Adrenal gland (tissue), 5 donors: ENCODE data around the gene MTNR1A.

Experiments
- CTCF ChIP-seq, 6 experiments: fragments of 450-650 bp in 4 of 6; fragments of 200-600 bp in 2 of 6; sonication (generic) in 1 of 6; IDR thresholded peaks; 1 replicate in 5 of 6; 2 replicates in 1 of 6; pipeline versions ENCODE4 v1.5.1 to v1.8.0; 2016 to 2021; ENCODE audit warnings: antibody characterized with exemption in 6 of 6, mild to moderate bottlenecking in 2 of 6, moderate library complexity in 1 of 6
- POLR2A ChIP-seq, 2 donors: fragments of 450-650 bp; IDR thresholded peaks; one replicate each; pipeline ENCODE4 v1.6.1; 2017; ENCODE audit warnings: antibody characterized with exemption in 2 of 2, mild to moderate bottlenecking in 2 of 2, moderate library complexity in 1 of 2
- donor health status: DM: no; HTN: no; CAD: no.

DNA sequence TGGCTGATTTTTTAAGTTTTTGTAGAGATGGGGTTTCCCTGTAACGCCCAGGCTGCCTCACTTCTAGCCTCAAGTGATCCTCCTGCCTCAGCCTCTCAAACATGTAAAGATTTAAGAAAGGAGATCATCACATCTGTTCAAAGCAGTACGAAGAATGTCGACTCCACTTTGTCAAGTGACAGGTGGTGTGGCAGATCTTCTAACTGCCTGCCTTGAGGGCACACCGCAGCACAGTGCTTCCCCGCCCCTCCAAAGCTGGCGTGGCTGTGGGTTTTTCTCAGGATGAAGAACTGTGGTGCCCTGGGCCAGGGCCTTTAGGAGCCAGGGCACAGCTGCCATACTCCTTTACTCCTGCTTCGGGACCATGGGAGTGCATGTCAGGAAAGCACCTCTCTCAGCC lies 43.3 kb upstream of the MTNR1A start:
- TF ChIP-seq CTCF (IDR thresholded peaks at IDR 0.05) (no peak), POLR2A (IDR thresholded peaks at IDR 0.05) (no peak)
